WTC11 (cell line): ENCODE results near the gene VANGL1.

Source experiments
- AFF4 ChIP-seq: sonication (generic); formaldehyde crosslinking; IDR thresholded peaks from 2 replicates; pipeline ENCODE4 v1.8.1; 2023; ENCODE audit warnings: mild to moderate bottlenecking, missing genetic modification reagents, borderline replicate concordance
- CBFB ChIP-seq: sonication (generic); formaldehyde crosslinking; IDR thresholded peaks from 2 replicates; pipeline ENCODE4 v1.8.1; 2022; ENCODE audit warnings: mild to moderate bottlenecking, low read depth, missing genetic modification reagents
- CTCF ChIP-seq: fragments of 200-600 bp; IDR thresholded peaks from 2 replicates; pipeline ENCODE4 v1.8.0; 2022; ENCODE audit warnings: antibody characterized with exemption
- ERG ChIP-seq: fragments of 250-450 bp; sonication (Bioruptor Pico); IDR thresholded peaks from 2 replicates; pipeline ENCODE4 v1.8.0; 2021; ENCODE audit warnings: mild to moderate bottlenecking
- MAX ChIP-seq: sonication (generic); formaldehyde crosslinking; IDR thresholded peaks from 2 replicates; pipeline ENCODE4 v1.8.0; 2022; ENCODE audit warnings: mild to moderate bottlenecking, missing genetic modification reagents
- MXD4 ChIP-seq: fragments of 250-450 bp; sonication (Bioruptor Pico); IDR thresholded peaks from 2 replicates; pipeline ENCODE4 v1.8.0; 2021; ENCODE audit warnings: mild to moderate bottlenecking, moderate library complexity, borderline replicate concordance
- NR2C2 ChIP-seq: sonication (generic); formaldehyde crosslinking; IDR thresholded peaks from 2 replicates; pipeline ENCODE4 v1.8.0; 2022; ENCODE audit warnings: mild to moderate bottlenecking, missing genetic modification reagents
- RELA ChIP-seq: sonication (generic); formaldehyde crosslinking; IDR thresholded peaks from 2 replicates; pipeline ENCODE4 v1.8.1; 2022; ENCODE audit warnings: missing genetic modification reagents, mild to moderate bottlenecking, borderline replicate concordance
- SP1 ChIP-seq: sonication (generic); formaldehyde crosslinking; conservative IDR thresholded peaks from 2 replicates; pipeline ENCODE4 v1.8.1; 2022; ENCODE audit warnings: missing genetic modification reagents
- ZNF416 ChIP-seq: fragments of 250-450 bp; sonication (Bioruptor Pico); IDR thresholded peaks from 2 replicates; pipeline ENCODE4 v1.9.0; 2021; ENCODE audit warnings: mild to moderate bottlenecking, inconsistent platforms

GRCh38 chr1:115669002-115669673, 27.4 kb downstream of the VANGL1 start:
- TF ChIP-seq CTCF (no peak), SP1 (no peak), MAX (CRISPR knock-in tag) (no peak), ERG (CRISPR knock-in tag) (no peak), NR2C2 (CRISPR knock-in tag) (no peak), CBFB (CRISPR knock-in tag) (no peak), RELA (no peak), ZNF416 (CRISPR knock-in tag) (no peak), MXD4 (no peak), AFF4 (CRISPR knock-in tag) (no peak)
